Hepatocyte (in vitro differentiated cells): Measurements from ENCODE around the gene SLC25A4. TPM values are rescaled to one million over a fixed set of nuclear protein-coding genes. Genes with fewer than 3 reads are reported as not detected.

Source experiments
- DNase-seq: peaks from one replicate; pipeline ENCODE4 v3.0.0-alpha.2; 2016; ENCODE audit warnings: low spot score
- H2AFZ ChIP-seq: fragments of 200-600 bp; sonication (generic); 2 replicates; pipeline ENCODE4 v1.6.0; 2016; ENCODE audit warnings: antibody characterized with exemption, mild to moderate bottlenecking
- H3K27ac ChIP-seq: fragments of 200-600 bp; sonication (generic); 2 replicates; pipeline ENCODE4 v1.5.1; 2016; ENCODE audit warnings: mild to moderate bottlenecking
- H3K27me3 ChIP-seq: fragments of 200-600 bp; sonication (generic); 2 replicates; pipeline ENCODE4 v1.6.1; 2016
- H3K36me3 ChIP-seq: fragments of 200-600 bp; sonication (generic); replicated peaks from 2 replicates; pipeline ENCODE4 v1.5.1; 2016; ENCODE audit warnings: low read depth; ENCODE audit not compliant: insufficient read depth
- H3K4me1 ChIP-seq: fragments of 200-600 bp; sonication (generic); 2 replicates; pipeline ENCODE4 v1.5.1; 2016; ENCODE audit warnings: mild to moderate bottlenecking, moderate library complexity; ENCODE audit not compliant: insufficient read depth
- H3K4me2 ChIP-seq: fragments of 200-600 bp; sonication (generic); 2 replicates; pipeline ENCODE4 v1.6.0; 2016
- H3K4me3 ChIP-seq: fragments of 200-600 bp; sonication (generic); 2 replicates; pipeline ENCODE4 v1.5.1; 2016; ENCODE audit warnings: mild to moderate bottlenecking
- H3K79me2 ChIP-seq: fragments of 200-600 bp; sonication (generic); 2 replicates; pipeline ENCODE4 v1.6.0; 2017; ENCODE audit warnings: mild to moderate bottlenecking
- H3K9me2 ChIP-seq: fragments of 200-600 bp; sonication (generic); replicated peaks from 2 replicates; pipeline ENCODE4 v1.6.0; 2017; ENCODE audit warnings: mild to moderate bottlenecking; ENCODE audit not compliant: insufficient read depth
- H3K9me3 ChIP-seq: fragments of 200-600 bp; sonication (generic); 2 replicates; pipeline ENCODE4 v1.5.1; 2016; ENCODE audit warnings: low read depth, mild to moderate bottlenecking
- H4K20me1 ChIP-seq: fragments of 200-600 bp; sonication (generic); 2 replicates; pipeline ENCODE4 v1.6.0; 2016; ENCODE audit warnings: mild to moderate bottlenecking; ENCODE audit not compliant: insufficient read depth, poor library complexity, severe bottlenecking
- EZH2 ChIP-seq: fragments of 200-600 bp; sonication (generic); IDR thresholded peaks from 2 replicates; pipeline ENCODE4 v1.6.1; 2016; ENCODE audit warnings: antibody characterized with exemption, mild to moderate bottlenecking, borderline replicate concordance
- EZH2phosphoT487 ChIP-seq: fragments of 200-600 bp; sonication (generic); IDR thresholded peaks from one replicate; pipeline ENCODE4 v1.6.1; 2018; ENCODE audit warnings: antibody characterized with exemption, mild to moderate bottlenecking, low read depth, moderate library complexity; ENCODE audit not compliant: unreplicated experiment, severe bottlenecking
- WGBS: methylation state at CpG from one replicate; pipeline ENCODE4 v1.1.6; 2016; ENCODE audit warnings: low lambda C conversion rate; ENCODE audit errors: missing lambda C conversion rate; 5-methylcytosine and 5-hydroxymethylcytosine counted together
- polyA plus RNA-seq: library from polyadenylated mRNA; unstranded; fragments of >200 nt; fragmentation: Nextera tagmentation; extraction: Ambion mirVana; gene quantifications from 2 replicates; pipeline ENCODE4 v1.2.1, GENCODE V29; 2016
- total RNA-seq: library from RNA; depleted of rRNA; stranded (reverse); fragments of >200 nt; gene quantifications from 2 replicates; pipeline ENCODE4 v1.2.3, GENCODE V29; 2014
- TF ChIP-seq, protein P1 (sequence below): fragments of 200-600 bp; sonication (generic); IDR thresholded peaks from 2 replicates; pipeline ENCODE4 v1.5.1; 2016; ENCODE audit warnings: antibody characterized with exemption, mild to moderate bottlenecking; ENCODE audit not compliant: poor library complexity

Gene SLC25A4
- total and polyA plus RNA-seq, 2 experiments from 2014 or later: 26.6 to 92.7 TPM

DNA sequence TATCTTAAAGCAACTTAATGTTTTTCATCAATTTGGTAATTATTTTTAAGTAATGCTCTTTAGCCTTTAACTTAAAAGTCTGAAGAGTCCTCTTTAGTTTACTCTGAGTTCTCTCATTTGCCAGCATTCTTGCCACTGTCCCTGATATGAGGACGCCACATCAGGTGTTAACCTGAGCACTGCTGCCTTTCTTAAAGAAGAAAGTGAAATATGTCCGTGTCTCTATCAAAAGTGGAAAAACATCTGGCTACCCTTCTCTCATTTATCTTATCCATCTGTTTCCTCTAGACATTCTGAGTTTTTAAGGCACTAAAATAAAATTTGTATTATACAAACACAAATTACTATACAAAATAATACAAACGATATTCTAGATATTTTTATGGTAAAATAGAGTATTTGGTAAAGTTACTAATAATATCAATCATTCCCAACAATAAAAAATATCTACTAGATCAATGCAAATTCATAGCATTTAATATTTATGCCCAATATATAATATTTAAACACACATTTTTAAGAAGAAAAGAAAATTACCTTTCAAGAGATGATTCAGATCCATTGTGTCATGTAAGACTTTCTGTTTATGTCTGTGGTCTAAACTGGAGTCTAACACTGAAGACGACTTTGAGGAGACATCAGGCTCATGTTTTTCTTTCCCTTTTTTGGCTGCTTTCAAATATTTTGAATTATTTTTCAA, 46.7 kb downstream of the SLC25A4 start:
- DNase-seq: no peak
- no peak overlapping the region for H3K27ac ChIP-seq
- H3K4me1 ChIP-seq: no peaks in the 10 kb centered on the region
- H3K4me2 ChIP-seq: no peak overlapping the region
- H3K9me3 ChIP-seq: no peaks in the 10 kb centered on the region
- H3K9me2 ChIP-seq: no peaks in the 10 kb centered on the region
- peaks cover 35% of the 10 kb centered on the region for H3K79me2 ChIP-seq
- TF ChIP-seq EZH2 (no peak), EZH2phosphoT487 (no peak)
- TF ChIP-seq, protein P1, sequence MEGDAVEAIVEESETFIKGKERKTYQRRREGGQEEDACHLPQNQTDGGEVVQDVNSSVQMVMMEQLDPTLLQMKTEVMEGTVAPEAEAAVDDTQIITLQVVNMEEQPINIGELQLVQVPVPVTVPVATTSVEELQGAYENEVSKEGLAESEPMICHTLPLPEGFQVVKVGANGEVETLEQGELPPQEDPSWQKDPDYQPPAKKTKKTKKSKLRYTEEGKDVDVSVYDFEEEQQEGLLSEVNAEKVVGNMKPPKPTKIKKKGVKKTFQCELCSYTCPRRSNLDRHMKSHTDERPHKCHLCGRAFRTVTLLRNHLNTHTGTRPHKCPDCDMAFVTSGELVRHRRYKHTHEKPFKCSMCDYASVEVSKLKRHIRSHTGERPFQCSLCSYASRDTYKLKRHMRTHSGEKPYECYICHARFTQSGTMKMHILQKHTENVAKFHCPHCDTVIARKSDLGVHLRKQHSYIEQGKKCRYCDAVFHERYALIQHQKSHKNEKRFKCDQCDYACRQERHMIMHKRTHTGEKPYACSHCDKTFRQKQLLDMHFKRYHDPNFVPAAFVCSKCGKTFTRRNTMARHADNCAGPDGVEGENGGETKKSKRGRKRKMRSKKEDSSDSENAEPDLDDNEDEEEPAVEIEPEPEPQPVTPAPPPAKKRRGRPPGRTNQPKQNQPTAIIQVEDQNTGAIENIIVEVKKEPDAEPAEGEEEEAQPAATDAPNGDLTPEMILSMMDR: no peak
- 90% methylated on average over 4 of the region's 4 CpGs for WGBS
- no peak overlapping the region for H2AFZ ChIP-seq
- no peaks in the 10 kb centered on the region for H3K36me3 ChIP-seq
- no peaks in the 10 kb centered on the region for H4K20me1 ChIP-seq
- no peak overlapping the region for H3K4me3 ChIP-seq
- H3K27me3 ChIP-seq: no peaks in the 10 kb centered on the region

DNA sequence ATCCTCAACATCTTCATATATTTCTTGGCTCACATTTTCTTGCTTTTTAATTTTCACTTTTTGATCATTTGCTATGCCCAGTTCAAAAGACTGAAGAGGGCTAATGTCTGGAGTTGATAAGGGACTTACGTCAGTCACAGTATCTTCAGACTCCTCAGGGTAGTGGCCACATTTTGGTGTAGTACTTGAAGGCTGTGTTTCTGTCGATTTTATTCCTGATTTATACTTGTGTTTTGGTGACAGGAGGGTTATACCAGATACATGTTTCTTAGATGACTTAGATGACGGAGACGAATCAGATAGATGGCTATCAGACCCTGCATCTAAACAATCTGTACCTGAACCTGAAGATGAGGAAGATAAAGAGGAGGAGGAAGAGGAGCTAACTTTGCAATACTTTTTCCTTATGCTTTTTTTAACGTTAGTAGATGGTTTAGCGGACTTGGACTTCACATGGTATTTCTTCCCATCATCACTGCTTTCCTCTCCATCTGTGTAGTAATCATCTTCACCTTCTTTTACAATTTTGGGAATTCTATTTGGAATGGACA, 47.3 kb downstream of the SLC25A4 start:
- H3K9me2 ChIP-seq: no peaks in the 10 kb centered on the region
- no peak overlapping the region for H3K4me2 ChIP-seq
- no peaks in the 10 kb centered on the region for H3K9me3 ChIP-seq
- no peaks in the 10 kb centered on the region for H3K4me1 ChIP-seq
- TF ChIP-seq EZH2phosphoT487: no peak
- TF ChIP-seq, protein P1: no peak
- no peak for TF ChIP-seq EZH2
- no peaks in the 10 kb centered on the region for H3K27me3 ChIP-seq
- no peak overlapping the region for H3K27ac ChIP-seq
- no peak overlapping the region for H2AFZ ChIP-seq
- no peak for DNase-seq
- H4K20me1 ChIP-seq: no peaks in the 10 kb centered on the region
- no peak overlapping the region for H3K4me3 ChIP-seq
- H3K79me2 ChIP-seq: peaks cover 41% of the 10 kb centered on the region
- 90% methylated on average over 6 of the region's 6 CpGs for WGBS
- no peaks in the 10 kb centered on the region for H3K36me3 ChIP-seq

DNA sequence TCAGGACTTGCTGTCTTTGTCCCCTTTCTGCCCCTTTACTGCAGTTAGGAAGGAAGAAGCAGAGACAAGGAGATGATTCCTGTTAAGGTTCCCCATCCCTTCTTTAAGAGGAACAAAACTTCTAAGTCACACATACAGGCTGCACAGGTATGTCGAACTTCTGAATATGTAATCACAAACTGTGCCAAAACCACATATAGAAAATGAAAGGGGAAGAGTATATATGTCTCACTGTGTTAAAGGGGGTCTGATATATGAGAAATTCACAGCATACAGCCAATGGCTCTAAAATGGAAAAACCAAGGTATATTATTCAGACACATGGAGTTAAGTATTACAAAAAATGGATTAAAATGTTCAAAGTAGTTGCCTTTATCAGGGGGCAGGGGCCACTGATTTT, 49.0 kb downstream of the SLC25A4 start:
- Histone ChIP-seq H3K4me2 (no peak overlapping the region), H3K4me3 (no peak overlapping the region), H2AFZ (no peak overlapping the region), H3K36me3 (no peaks in the 10 kb centered on the region), H3K27me3 (no peaks in the 10 kb centered on the region), H3K9me2 (no peaks in the 10 kb centered on the region), H3K4me1 (no peaks in the 10 kb centered on the region), H3K79me2 (peaks cover 40% of the 10 kb centered on the region), H3K9me3 (no peaks in the 10 kb centered on the region), H4K20me1 (no peaks in the 10 kb centered on the region), H3K27ac (no peak overlapping the region)
- DNase-seq: no peak
- TF ChIP-seq, protein P1: no peak
- TF ChIP-seq EZH2 (no peak), EZH2phosphoT487 (no peak)
- WGBS: 87% methylated on average over 1 of the region's 1 CpG
